Mesenteric fat pad (tissue), 1 donor: ENCODE results near the gene TRAF4. TPM values are rescaled to one million over a fixed set of nuclear protein-coding genes. Genes with fewer than 3 reads are reported as not detected.
"Not testable (repeated sequence)": the region's sequence is repeated elsewhere in the genome, so short reads cannot be mapped to it uniquely, and the experiment has no call there.

Experiments
- DNase-seq: peaks from one replicate; pipeline ENCODE4 v3.0.0-alpha.2; 2020; ENCODE audit warnings: low spot score
- total RNA-seq: library from RNA; stranded (reverse); fragmentation: NEBNext Ultra II Directional; extraction: Animal tissue kit (Norgen Biotek cat#: 25700); gene quantifications from one replicate; pipeline ENCODE4 v1.2.1, GENCODE V29; 2021
- donor health status: DM: yes; HTN: yes; CAD: no.

The TRAF4 gene
- total RNA-seq, 1 donor from 2014 or later: 17.5 TPM

DNA sequence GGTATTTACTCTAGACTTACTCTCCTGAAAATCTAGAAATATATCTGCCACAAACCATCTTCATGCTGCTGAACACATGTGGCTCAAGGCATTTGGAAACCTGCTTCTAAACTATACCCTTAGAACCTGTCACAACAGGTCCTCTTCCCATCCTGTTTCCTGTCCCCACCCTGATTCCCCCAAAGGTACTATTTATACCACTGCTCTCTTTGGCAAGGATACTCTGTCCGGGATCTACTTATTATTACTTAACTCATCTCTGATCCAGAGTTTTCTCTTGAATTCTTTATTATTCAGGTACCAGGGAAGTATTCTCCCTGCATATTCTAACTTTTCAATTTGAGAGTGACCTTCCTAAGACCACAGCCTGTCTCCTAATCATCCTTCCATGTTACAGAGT lies 33.4 kb downstream of the TRAF4 start:
- peak; percentile 3 for DNase-seq

DNA sequence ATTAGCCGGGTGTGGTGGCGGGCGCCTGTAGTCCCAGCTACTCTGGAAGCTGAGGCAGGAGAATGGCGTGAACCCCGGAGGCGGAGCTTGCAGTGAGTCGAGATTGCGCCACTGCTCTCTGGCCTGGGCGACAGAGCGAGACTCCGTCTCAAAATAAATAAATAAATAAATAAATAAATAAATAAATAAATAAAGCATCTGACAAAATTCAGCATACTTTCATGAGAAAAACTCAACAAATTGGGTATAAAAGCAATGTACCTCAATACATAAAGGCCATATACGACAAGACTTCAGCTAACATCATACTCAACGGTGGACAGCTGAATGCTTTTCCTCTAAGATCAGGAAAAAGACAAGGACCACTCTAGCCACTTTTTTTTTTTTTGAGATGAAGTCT lies 35.8 kb downstream of the TRAF4 start:
- DNase-seq: not testable (repeated sequence)

DNA sequence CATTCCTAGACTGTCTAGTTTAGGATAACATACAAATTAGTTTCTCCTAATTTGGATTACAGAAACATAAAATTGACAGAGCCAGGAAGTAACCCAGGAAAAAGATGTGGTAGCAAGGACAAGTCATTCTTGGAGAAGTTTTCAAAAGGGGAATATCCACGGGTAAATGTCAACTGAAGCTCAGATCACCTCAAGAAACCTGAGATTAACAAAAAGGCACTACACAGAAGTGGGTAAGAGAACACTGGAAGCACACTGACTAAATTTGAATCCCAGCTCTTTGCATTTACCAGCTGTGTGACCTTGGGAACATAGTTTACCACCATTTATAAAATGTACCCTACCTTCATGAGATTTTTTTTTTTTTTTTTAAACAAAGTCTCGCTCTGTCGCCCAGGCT lies 39.4 kb downstream of the TRAF4 start:
- DNase-seq: no peak

DNA sequence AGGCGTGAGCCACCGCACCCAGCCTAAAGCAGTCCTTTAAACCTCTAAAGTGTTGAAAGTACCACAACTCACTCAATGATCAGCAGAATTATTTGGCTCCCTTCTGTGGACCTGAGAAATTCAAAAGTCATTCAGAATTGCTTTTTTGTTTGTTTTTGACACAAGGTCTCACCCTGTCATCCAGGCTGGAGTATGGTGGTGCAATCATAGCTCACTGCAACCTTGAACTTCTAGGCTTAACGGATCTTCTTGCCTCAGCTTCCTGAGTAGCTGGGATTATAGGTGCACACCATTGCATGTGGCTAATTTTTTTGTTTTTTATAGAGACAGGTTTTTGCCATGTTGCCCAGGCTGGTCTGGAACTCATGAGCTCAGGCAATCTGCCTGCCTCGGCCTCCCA lies 44.3 kb downstream of the TRAF4 start:
- peak; percentile 45 for DNase-seq

DNA sequence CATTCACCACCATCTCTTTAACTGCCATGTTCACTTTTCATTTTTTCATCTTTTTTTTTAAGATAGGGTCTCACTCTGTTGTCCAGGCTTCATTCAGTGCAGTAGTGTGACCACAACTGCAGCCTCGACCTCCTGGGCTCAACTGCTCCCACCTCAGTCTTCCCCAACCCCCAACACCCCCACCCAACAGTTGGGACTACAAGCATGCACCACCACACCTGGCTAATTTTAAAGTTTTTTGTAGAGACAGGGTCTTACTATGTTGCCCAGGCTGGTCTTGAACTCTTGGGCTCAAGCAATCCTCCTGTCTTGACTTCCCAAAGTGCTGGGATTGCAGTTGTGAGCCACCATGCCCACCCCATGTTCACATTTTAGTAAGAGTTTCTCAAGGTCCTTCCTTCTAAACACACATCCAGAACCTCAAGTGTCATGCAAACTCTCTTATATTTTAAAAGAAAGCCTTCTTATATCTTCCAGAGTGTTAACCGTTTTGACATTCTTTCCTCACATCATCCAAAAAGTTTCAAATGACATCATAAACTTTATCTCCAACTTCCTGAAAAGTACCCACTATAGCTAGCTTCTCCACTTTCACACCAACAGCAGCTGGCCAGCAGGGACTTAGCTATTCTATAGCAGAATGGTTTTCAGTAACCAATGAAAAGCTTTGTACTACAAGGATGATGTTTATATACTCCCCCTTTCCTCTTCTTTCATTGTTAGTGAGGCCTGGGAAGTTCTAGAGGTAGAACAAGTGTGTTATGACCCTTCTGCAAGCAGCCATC lies 49.3 kb downstream of the TRAF4 start:
- DNase-seq: no peak

DNA sequence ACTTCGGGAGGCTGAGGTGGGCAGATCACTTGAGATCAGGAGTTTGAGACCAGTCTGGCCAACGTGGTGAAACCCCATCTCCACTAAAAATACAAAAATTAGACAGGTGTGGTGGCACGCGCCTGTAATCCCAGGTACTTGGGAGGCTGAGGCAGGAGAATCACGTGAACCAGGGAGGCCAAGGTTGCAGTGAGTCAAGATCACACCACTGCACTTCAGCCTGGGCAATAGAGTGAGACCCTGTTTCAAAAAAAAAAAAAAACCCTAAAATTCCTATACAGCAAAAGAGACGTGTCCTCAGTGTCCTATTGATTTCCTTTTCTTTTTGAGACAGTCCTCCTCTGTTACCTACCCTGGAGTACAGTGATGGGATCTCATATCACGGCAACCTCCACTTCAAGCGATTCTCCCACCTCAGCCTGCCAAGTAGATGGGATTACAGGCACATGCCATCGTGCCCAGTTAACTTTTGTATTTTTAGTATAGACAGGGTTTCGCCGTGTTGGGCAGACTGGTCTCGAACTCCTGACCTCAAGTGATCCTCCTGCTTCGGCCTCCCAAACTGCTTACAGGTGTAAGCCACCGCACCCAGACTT lies 51.1 kb downstream of the TRAF4 start:
- DNase-seq: peak; percentile 67

DNA sequence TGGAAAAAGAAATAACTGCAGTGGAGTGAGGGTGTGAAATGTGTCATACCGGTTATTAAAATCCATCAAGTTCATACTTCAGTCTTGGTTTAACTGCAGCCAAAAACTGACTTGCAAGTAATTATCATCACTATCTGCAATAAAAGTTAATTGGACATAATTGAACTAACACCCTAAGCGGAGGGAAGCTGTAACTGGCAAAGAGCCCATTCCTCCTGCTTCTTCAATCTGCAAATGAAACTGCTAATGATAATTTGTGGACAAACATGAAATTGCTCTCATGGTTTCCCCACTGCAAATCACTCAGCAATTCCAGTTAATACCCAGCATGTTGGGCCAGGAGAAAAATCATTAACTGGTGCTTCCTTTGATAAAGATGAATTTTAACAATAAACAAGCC lies 52.3 kb downstream of the TRAF4 start:
- DNase-seq: no peak

Other genes with a start within 250 kb of the TRAF4 start
- not detected for gene FOXN1, start 237.7 kb upstream of the TRAF4 start, total RNA-seq
- gene UNC119, start 191.4 kb upstream of the TRAF4 start, total RNA-seq: 23.0 TPM
- 50.7 TPM for gene PIGS, start 172.5 kb upstream of the TRAF4 start, total RNA-seq
- gene ALDOC, start 167.1 kb upstream of the TRAF4 start, total RNA-seq: 24.8 TPM
- gene SPAG5, start 145.0 kb upstream of the TRAF4 start, total RNA-seq: 3.1 TPM
- gene RSKR, start 129.8 kb upstream of the TRAF4 start, total RNA-seq: 7.6 TPM
- 163 TPM for gene BLTP2, start 98.9 kb upstream of the TRAF4 start, total RNA-seq
- 41.8 TPM for gene SDF2, start 82.1 kb upstream of the TRAF4 start, total RNA-seq
- 76.6 TPM for gene SUPT6H, start 81.8 kb upstream of the TRAF4 start, total RNA-seq
- gene PROCA1, start 32.1 kb upstream of the TRAF4 start, total RNA-seq: 1.3 TPM
- 43.3 TPM for gene RAB34, start 26.1 kb upstream of the TRAF4 start, total RNA-seq
- 1,078 TPM for gene RPL23A, start 24.0 kb upstream of the TRAF4 start, total RNA-seq
- gene TLCD1, start 17.8 kb upstream of the TRAF4 start, total RNA-seq: 3.4 TPM
- 2.3 TPM for gene NEK8, start 15.2 kb upstream of the TRAF4 start, total RNA-seq
- gene FAM222B, start 98.8 kb downstream of the TRAF4 start, total RNA-seq: 32.0 TPM
- 26.3 TPM for gene ERAL1, start 111.0 kb downstream of the TRAF4 start, total RNA-seq
- 126 TPM for gene FLOT2, start 153.7 kb downstream of the TRAF4 start, total RNA-seq
- 5.5 TPM for gene DHRS13, start 159.1 kb downstream of the TRAF4 start, total RNA-seq
- 29.3 TPM for gene PHF12, start 207.5 kb downstream of the TRAF4 start, total RNA-seq